Measurements from ENCODE around the gene VEGFB.

VEGFB gene

DNA sequence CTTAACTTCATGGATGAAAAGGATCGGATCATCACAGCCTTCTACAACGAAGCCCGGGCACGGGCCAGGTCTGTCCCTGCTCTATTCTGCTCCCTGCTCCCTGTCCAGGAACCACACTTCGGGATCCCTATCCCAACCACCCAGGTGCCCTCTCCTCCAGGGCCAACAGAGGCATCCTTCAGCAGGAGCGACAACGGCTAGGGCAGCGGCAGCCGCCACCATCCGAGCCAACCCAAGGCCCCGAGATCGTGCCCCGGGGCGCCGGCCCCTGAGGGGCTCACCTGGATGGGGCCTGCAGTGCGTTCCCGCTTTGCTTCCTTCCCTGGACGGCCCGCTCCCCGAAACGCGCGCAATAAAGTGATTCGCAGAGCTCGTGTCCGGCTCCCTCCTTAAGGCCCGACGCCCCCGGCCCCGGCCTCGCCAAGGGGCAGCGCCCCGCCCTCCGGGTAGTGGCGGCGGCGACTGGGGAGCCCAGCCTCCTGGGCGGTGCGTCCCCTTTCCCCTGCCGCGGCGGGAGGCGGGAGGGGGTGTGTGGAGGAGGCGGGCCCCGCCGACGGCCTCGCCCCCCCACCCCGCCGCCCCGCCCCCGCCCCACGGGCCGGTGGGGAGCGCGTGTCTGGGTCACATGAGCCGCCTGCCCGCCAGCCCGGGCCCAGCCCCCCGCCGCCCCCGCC is at the start of gene VEGFB:
Gene VEGFB (plus strand): TSS at position 672 of the 674 bp plus-strand sequence. CDS start 250 bp downstream, outside the sequence.
- DNase-seq (ENCODE audit: low spot score) = peak; percentile 77

DNA sequence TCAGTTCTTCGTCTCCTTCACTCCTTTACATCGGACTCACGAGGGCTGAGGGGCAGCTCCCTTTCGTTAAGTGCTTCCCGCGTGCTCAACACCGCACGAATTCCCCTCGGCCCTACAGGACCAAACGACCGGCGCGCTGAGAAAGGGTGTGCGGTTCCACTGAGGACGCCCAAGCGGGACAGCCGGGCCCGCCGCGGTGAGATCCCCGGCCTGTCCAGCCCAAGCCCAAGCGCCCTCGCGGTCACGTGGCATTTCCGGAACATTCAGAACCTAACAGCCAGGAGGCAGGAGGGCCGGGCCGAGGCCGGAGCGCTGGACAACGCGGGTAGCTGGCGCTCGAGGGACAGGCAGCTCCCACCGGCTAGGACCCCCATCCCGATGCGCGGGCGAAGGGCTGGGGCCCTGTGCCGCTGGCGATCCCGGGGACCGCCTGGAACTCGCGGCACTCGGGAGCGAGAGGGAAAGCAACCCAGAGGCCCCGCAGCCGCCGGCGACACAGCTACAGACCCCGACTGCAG is 49.1 kb upstream of the VEGFB start:
- peak; percentile 90 for DNase-seq (ENCODE audit: low spot score)

- peak; percentile 100 for DNase-seq (ENCODE audit: low spot score)
These were observed 48.5 kb upstream of the VEGFB start, which contains the start of gene STIP1 for GRCh38 chr11:64185693-64186491. TSS of gene STIP1 (plus strand) at chr11:64186171. CDS start at chr11:64186262, 91 bp downstream.

GRCh38 chr11:64186492-64187165 is 47.8 kb upstream of the VEGFB start:
- DNase-seq (ENCODE audit: low spot score) = no peak

DNA sequence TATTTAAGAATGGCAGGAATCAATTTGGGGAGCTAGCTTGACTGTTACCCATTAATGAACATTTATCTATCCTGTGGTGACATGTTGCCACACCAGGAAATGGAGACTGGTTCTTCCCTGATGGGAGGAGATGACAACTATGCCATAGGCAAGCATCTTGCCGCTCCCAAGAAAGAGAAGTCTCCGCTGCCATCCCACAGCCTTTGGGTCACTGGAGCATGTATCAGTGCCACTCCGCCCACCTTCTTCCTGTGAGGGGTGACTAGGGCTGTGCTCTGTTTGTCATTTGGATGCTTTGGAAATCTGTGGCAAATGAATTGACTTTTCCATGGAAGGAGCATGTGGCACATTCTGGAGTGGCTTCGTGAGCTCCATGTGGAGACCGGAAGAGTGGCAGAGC is 42.0 kb upstream of the VEGFB start:
- DNase-seq (ENCODE audit: low spot score) = no peak

DNA sequence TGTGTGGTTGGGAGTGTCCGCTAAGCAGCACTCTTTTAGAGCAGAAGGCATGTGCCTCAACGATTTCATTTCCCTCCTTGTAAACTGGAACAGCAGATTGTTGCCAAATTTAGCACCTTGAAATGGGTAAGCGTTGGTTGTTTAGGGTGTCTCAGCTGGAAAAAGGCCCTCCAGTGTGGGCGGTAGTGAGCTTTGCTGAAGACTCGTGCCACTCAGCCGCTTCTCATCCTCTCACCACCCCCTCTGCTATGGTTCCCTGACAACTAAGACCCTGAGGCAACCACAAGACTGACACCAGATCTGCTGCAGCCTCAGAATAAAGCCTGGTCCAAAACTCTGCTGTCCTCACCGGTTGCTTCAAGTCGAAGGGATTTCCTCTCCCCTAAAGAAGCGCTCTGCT is 37.8 kb upstream of the VEGFB start:
- DNase-seq (ENCODE audit: low spot score) = no peak

- DNase-seq (ENCODE audit: low spot score) = no peak
These were observed 35.9 kb upstream of the VEGFB start for GRCh38 chr11:64198511-64198910.

DNA sequence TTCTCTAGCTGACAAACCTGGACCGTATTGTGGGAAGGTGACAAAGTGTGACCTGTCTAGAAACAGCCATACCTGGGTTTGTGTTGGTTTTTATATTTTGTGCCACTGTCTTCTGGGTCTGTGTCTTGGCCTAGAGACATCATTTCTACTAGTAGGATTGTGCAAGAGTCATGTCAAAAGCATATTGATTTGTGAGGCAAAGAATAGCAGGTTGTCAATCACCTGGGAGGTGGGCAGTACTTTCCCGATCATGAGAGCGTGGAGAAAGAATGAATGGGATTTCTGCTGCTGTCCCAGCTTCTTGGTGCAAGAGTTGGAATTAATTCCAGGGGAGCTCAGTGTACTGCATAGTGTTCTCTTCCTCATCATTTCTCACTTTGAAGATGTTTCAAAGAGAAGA is 32.8 kb upstream of the VEGFB start:
- DNase-seq (ENCODE audit: low spot score) = no peak

GRCh38 chr11:64202992-64203391 is 31.4 kb upstream of the VEGFB start:
- DNase-seq (ENCODE audit: low spot score) = no peak

DNA sequence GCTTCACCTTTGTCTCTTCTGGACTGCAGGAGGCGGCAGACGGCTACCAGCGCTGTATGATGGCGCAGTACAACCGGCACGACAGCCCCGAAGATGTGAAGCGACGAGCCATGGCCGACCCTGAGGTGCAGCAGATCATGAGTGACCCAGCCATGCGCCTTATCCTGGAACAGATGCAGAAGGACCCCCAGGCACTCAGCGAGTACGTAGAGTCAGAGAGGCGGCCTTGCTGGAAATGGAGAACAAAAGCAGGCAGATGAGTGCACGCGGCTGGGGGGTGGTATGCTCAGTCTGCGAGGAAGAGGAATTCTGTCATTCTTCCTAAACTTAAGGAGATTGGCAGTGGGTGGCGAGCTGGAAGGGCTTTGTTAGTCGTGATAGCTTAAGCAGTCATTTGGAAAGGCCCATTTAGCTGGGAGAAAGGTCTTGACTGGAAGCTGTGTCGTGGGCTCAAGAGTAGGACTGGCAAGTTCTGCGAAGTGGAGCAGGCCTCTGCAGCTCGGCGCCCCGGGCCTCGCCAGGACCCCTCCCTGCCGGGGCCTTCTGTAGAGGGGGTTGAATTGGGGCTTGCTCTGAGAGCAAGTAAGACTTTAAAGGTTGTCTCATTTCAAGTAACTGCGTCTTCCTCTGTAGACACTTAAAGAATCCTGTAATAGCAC is 30.8 kb upstream of the VEGFB start:
- DNase-seq (ENCODE audit: low spot score) = no peak

- no peak for DNase-seq (ENCODE audit: low spot score)
These were observed 30.3 kb upstream of the VEGFB start for GRCh38 chr11:64204080-64204440.

DNA sequence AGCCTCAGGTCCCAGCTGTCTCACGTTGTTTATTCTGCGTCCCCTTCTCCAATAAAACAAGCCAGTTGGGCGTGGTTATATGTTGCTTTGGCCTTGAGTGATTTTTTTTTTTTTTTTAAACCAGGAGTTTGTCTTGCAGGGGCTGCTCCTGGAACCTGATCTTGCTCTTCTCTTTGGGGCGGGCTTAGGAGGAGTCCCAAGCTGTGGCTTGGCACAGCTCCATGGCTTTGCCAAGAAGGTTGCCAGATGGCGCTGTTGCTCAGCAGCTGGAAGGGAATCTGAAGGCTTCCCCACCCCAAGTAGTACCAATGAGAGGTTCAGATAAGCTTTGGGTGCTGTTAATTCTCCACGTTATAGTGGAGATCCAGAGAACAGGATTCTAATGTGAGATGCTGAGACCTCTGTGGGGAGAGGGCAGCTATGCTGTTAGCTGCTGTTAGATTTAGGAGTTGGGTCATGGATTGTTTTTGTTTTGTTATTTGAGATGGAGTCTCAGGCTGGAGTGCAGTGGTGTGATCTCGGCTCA is 29.9 kb upstream of the VEGFB start:
- peak; percentile 95 for DNase-seq (ENCODE audit: low spot score)

DNA sequence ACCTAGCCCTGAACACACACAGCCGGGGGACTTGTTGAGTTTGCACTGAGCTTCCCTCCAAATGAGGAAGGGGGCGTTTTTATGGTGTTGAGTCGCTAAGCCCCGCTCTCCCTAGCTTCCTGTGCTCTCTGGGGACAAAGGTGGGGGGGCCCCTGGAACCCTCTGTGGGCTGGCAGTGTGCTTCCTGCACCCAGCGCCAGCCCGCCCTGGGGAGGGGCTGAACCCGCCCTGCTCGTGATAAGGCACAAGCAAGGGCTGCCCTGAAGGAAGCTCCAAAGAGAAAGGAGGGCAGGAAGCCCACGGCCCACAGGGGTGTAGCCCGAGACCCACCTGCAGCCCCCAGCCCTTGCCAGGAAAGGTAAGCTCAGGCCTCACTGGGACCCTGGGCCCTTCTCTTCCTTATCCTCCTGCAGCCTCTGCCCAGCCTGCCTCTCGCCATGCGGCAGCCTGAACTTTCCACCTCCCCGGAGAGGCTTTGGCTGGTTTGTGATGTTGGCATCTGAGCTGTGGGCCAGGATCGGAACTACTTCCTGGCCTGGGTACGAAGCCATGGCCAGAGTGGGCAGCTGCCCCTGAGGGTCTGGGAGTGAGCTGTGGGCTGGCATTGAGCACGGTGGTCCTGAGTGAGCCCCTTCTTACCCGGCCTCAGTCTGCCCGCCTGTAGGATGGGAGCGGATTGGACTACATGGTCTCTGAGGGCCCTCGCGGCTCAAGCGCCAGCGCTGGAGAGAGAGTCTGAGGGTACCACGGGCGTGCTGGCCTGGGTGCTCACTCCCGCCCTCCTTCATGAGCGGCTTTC is 27.7 kb upstream of the VEGFB start, which contains the start of gene FERMT3:
Gene FERMT3 (plus strand): TSS at position 265 of the 799 bp plus-strand sequence. CDS start 644 bp downstream, outside the sequence.
- no peak for DNase-seq (ENCODE audit: low spot score)

DNA sequence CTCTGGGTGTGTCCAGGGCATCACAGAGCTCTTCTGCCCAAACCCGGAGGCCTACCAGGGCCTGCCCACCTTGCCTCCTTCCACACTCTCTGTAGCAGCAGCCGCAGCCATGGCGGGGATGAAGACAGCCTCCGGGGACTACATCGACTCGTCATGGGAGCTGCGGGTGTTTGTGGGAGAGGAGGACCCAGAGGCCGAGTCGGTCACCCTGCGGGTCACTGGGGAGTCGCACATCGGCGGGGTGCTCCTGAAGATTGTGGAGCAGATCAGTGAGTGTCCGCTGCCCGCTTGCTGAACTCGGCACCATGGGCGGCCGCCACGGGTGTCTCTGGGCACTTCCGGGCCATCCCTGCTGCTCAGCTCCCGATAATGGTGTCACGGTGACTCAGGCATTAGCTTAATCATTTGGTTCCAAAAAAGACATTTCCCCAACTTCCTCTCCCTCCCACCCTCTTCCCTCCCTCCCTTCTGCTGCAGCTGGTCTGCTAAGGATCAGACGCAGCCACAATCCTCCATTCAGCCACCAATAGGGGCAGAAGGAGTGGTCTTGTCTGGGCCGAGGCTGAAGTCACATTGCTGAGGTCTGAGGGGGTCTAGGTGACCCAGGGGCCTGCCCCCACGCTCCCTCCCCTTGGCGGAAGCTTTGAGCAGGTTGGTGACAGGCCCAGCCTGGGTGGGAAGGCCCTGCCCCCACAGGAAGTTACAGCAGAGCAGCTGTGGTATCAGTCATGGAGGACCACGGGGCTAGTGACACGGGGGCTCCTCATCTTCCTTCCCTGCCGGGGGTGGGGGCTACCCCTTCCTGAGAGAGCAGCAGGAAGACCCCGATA is 26.9 kb upstream of the VEGFB start:
- peak; percentile 68 for DNase-seq (ENCODE audit: low spot score)

DNA sequence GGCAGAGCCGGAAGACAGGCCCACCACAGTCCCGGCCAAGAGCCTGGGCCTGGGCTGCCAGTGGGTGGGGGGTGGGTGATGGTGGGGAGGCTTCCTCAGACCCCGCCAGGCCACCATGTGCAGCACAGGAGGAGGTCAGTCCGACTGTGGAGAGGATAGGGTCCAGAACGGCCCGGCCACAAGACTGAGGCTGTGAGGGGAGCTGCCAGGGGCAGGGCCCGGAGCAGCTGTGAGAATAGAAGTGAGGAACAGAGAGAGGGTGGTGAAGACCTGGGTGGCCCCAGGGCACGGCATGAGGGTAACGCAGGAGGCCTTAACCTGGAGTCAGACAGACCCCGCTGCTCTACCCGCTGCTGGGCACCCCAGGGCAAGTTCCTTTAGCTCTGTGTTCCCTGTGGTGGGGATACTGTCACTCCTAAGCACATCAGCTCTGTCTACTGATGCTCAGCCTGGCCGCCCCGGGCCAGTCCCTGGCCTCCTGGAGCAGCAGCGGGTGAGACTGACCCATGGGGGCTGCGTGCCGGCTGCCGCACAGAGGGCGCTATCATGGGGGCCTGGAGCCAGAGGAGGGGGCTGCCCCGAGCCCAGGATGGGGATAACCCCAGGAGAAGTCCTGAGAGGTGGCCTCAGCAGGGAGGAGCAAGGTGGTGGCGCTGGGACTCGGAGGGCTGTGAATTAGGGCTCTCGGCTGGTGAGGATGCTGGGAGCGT is 26.1 kb upstream of the VEGFB start:
- DNase-seq (ENCODE audit: low spot score) = no peak

DNA sequence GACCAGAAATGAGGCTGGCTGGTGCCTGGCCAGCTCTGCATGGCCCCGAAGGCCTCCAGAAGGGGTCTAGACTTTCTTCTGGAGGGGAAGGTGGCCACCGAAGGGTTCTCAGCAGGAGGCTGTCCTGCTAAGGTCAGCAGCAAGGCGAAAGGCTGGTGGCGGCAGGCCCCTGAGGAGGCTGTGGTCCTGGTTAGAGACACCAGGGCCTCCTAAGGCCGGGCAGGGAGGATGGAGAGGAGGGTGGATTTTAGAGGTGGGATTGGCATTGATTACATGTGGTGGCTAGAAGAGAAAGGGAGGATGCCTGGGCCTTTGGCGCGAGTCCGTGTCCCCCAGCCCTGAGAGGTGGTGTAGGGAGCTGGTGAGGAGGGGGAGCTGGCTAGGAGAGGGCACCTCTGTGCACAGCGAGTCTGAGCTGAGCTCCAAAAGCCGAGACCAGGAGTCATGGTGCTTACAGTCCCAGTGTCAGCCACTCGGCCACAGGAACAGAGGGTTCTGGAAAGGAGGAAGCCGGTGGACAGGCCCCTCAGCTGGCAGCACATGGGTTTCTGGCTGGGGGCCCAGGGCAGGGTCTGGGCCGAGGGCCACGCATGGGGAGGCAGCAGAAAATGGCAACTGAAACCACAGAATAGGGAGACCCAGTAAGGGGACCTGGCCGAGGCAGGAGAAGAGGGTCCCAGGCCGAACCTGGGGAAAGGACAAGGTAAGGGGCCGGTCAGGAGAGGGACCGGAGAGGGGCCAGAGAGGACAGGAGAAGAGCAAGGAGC is 25.4 kb upstream of the VEGFB start:
- no peak for DNase-seq (ENCODE audit: low spot score)

DNA sequence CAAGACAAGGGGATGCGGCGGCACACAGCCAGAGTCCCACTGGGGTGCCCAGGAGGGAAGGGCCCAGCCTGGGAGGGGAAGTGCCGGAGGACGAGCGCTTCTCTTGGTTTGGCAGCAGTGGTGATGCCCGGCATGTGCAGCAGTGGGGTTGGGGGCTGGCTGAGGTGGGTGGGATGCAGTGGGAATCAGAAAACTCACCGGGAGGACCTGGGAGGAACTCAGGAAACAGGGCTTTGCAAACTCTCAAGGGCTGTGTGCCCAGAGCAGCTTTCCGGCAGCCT is 24.9 kb upstream of the VEGFB start:
- DNase-seq (ENCODE audit: low spot score) = no peak

- DNase-seq (ENCODE audit: low spot score) = no peak
These were observed 23.9 kb upstream of the VEGFB start for GRCh38 chr11:64210301-64211020.
